IPS-18a (cell line): ENCODE data around the gene TTC34.

ENCODE experiments used
- H3K27ac ChIP-seq: one replicate; pipeline ENCODE4 v1.5.1; 2013; ENCODE audit warnings: low read length
- H3K27me3 ChIP-seq: one replicate; pipeline ENCODE4 v1.6.1; 2013; ENCODE audit warnings: mild to moderate bottlenecking, low read length; ENCODE audit not compliant: control insufficient read depth, insufficient read depth
- H3K36me3 ChIP-seq: one replicate; pipeline ENCODE4 v1.6.1; 2013; ENCODE audit warnings: low read depth, low read length; ENCODE audit not compliant: control insufficient read depth
- H3K4me1 ChIP-seq: one replicate; pipeline ENCODE4 v1.6.1; 2013; ENCODE audit warnings: low read depth, low read length; ENCODE audit not compliant: control insufficient read depth
- H3K4me3 ChIP-seq: one replicate; pipeline ENCODE4 v1.5.1; 2013; ENCODE audit warnings: low read length
- H3K9ac ChIP-seq: one replicate; pipeline ENCODE4 v1.6.1; 2013; ENCODE audit warnings: mild to moderate bottlenecking, low read length, moderate library complexity
- H3K9me3 ChIP-seq: one replicate; pipeline ENCODE4 v1.6.1; 2013; ENCODE audit warnings: low read depth, low read length; ENCODE audit not compliant: control insufficient read depth

The TTC34 gene

GRCh38 chr1:2589431-2590232, 211.9 kb downstream of the TTC34 start:
- Histone ChIP-seq H3K4me3 (no peak overlapping the region), H3K9ac (no peak overlapping the region), H3K4me1 (no peaks in the 10 kb centered on the region), H3K36me3 (no peaks in the 10 kb centered on the region), H3K27ac (no peak overlapping the region), H3K27me3 (no peaks in the 10 kb centered on the region), H3K9me3 (no peaks in the 10 kb centered on the region)

GRCh38 chr1:2588661-2589430, 212.6 kb downstream of the TTC34 start:
- Histone ChIP-seq H3K36me3 (no peaks in the 10 kb centered on the region), H3K9me3 (no peaks in the 10 kb centered on the region), H3K4me1 (peaks cover 3% of the 10 kb centered on the region), H3K27ac (no peak overlapping the region), H3K27me3 (no peaks in the 10 kb centered on the region), H3K4me3 (no peak overlapping the region), H3K9ac (no peak overlapping the region)

- H3K27me3 ChIP-seq, result no peaks in the 10 kb centered on the region
- no peak overlapping the region for H3K9ac ChIP-seq
- H3K4me3 ChIP-seq, result peak overlapping the region; percentile 86
- no peaks in the 10 kb centered on the region for H3K9me3 ChIP-seq
- H3K27ac ChIP-seq, result no peak overlapping the region
- H3K4me1 ChIP-seq, result peaks cover 3% of the 10 kb centered on the region
- no peaks in the 10 kb centered on the region for H3K36me3 ChIP-seq
Measured at GRCh38 chr1:2587860-2588571, 213.5 kb downstream of the TTC34 start.

- H3K9me3 ChIP-seq, result no peaks in the 10 kb centered on the region
- H3K4me3 ChIP-seq, result peak overlapping the region; percentile 86
- H3K9ac ChIP-seq, result peak overlapping the region; percentile 36
- H3K27ac ChIP-seq, result no peak overlapping the region
- H3K4me1 ChIP-seq, result peaks cover 3% of the 10 kb centered on the region
- no peaks in the 10 kb centered on the region for H3K27me3 ChIP-seq
- H3K36me3 ChIP-seq, result no peaks in the 10 kb centered on the region
Measured at GRCh38 chr1:2587071-2587859, 214.2 kb downstream of the TTC34 start.

- H3K4me3 ChIP-seq, result peak within 1 kb of the TSS; percentile 86
- H3K9ac ChIP-seq, result peak within 1 kb of the TSS; percentile 81
- H3K27ac ChIP-seq, result peak within 1 kb of the TSS; percentile 66
- peaks cover 3% of the 10 kb centered on the region for H3K4me1 ChIP-seq
- no peaks in the 10 kb centered on the region for H3K36me3 ChIP-seq
- H3K9me3 ChIP-seq, result no peaks in the 10 kb centered on the region
- no peaks in the 10 kb centered on the region for H3K27me3 ChIP-seq
Measured at GRCh38 chr1:2586154-2587070, 215.1 kb downstream of the TTC34 start, which contains the start of gene PRXL2B. Gene PRXL2B (plus strand): TSS chr1:2586777. CDS start chr1:2586886, 109 bp downstream.
